Measurements from ENCODE around the gene AUNIP. TPM values are rescaled to one million over a fixed set of nuclear protein-coding genes. Genes with fewer than 3 reads are reported as not detected.

Gene AUNIP
- total RNA-seq, 4 donors from 2014 or later: 0.26 to 0.89 (median 0.49) TPM; not detected in 1

DNA sequence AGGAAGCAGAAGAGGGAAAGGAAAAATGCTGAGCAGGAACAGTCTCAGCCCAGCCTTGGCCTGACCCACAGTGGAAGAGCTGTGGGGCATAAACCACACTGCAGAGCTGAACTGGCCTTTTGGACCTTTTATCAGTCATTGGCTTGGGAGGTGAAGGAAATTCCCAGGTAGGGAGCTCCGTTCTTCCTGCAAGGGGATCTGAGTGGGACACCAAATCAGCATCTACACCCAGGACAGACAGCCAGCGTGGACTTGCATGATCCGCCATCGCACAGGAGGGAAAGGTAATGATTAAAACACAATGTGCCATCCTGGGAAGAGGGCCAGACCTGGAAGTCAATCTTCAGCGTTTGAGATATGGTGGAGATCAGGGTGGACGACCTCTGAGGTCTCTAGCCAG is 40.7 kb downstream of the AUNIP start:
- WGBS: 33% methylated on average over 6 of the region's 6 CpGs
- H3K4me1 ChIP-seq: peaks cover 31% of the 10 kb centered on the region
- no peak for DNase-seq (ENCODE audit: low spot score in 2 of 2)

DNA sequence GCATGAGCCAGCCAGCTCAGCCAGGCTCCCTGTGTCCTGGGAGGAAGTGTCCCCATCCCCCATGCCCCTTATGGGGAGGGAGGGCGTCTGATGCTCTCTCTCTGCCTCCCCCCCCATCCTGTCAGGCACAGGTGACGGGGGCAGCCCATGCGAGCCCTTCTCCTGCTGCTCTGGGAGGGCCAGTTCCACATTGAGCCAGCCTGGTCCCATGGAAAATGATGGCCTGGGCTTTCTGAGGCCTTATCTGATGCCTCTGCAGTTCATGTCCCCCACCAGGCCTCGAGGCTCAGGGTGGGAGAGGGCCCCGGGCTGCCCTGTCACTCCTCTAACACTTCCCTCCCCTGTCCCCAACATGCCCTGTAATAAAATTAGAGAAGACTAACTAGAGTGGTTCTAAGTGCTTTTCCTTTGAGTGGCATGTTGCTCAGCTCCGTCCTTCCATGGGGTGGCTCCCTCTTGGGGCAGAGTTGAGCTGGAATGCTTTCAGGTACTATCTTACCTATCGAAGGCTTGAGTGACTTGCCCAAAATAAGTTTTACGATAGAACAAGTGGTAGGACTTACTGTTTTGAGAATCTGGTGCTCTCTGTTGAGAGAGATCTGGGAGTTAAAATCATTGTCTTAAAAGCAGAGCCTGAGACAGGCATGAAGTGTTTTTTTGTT is 41.3 kb downstream of the AUNIP start:
- H3K4me3 ChIP-seq: no peak overlapping the region
- TF ChIP-seq EP300 (IDR thresholded peaks at IDR 0.05) (no peak), POLR2A (IDR thresholded peaks at IDR 0.05) (no peak), CTCF (IDR thresholded peaks at IDR 0.05) (no peak), POLR2AphosphoS5 (IDR thresholded peaks at IDR 0.05) (no peak)
- H3K36me3 ChIP-seq: peaks cover 38% of the 10 kb centered on the region
- 46% methylated on average over 7 of the region's 8 CpGs for WGBS
- DNase-seq (ENCODE audit: low spot score in 2 of 2): no peak
- H3K27me3 ChIP-seq: no peaks in the 10 kb centered on the region
- no peaks in the 10 kb centered on the region for H3K9me3 ChIP-seq
- H3K4me1 ChIP-seq: peaks cover 31% of the 10 kb centered on the region
- peak overlapping the region; percentile 93 for H3K27ac ChIP-seq

More for the DNA sequence above, 40.7 kb downstream of the AUNIP start:
- Histone ChIP-seq H3K36me3 (peaks cover 34% of the 10 kb centered on the region), H3K4me3 (peak overlapping the region; percentile 77), H3K9me3 (no peaks in the 10 kb centered on the region), H3K27me3 (no peaks in the 10 kb centered on the region), H3K27ac (peak overlapping the region; percentile 93)
- no peak for TF ChIP-seq POLR2AphosphoS5 (IDR thresholded peaks at IDR 0.05)
- TF ChIP-seq CTCF (IDR thresholded peaks at IDR 0.05): no peak
- TF ChIP-seq POLR2A (IDR thresholded peaks at IDR 0.05): no peak
- no peak for TF ChIP-seq EP300 (IDR thresholded peaks at IDR 0.05)

- TF ChIP-seq CTCF (IDR thresholded peaks at IDR 0.05): no peak
- no peak for TF ChIP-seq POLR2A (IDR thresholded peaks at IDR 0.05)
- no peak for TF ChIP-seq EP300 (IDR thresholded peaks at IDR 0.05)
- TF ChIP-seq POLR2AphosphoS5 (IDR thresholded peaks at IDR 0.05): no peak
- Histone ChIP-seq H3K9me3 (no peaks in the 10 kb centered on the region), H3K27ac (no peak overlapping the region), H3K4me3 (no peak overlapping the region), H3K36me3 (peaks cover 50% of the 10 kb centered on the region), H3K4me1 (peaks cover 20% of the 10 kb centered on the region), H3K27me3 (no peaks in the 10 kb centered on the region)
- WGBS: 92% methylated on average over 13 of the region's 15 CpGs
- peak in 1 of 2 donors; percentile 78 for DNase-seq (ENCODE audit: low spot score in 2 of 2)
Observed at GRCh38 chr1:25816112-25816718, 43.0 kb downstream of the AUNIP start.

DNA sequence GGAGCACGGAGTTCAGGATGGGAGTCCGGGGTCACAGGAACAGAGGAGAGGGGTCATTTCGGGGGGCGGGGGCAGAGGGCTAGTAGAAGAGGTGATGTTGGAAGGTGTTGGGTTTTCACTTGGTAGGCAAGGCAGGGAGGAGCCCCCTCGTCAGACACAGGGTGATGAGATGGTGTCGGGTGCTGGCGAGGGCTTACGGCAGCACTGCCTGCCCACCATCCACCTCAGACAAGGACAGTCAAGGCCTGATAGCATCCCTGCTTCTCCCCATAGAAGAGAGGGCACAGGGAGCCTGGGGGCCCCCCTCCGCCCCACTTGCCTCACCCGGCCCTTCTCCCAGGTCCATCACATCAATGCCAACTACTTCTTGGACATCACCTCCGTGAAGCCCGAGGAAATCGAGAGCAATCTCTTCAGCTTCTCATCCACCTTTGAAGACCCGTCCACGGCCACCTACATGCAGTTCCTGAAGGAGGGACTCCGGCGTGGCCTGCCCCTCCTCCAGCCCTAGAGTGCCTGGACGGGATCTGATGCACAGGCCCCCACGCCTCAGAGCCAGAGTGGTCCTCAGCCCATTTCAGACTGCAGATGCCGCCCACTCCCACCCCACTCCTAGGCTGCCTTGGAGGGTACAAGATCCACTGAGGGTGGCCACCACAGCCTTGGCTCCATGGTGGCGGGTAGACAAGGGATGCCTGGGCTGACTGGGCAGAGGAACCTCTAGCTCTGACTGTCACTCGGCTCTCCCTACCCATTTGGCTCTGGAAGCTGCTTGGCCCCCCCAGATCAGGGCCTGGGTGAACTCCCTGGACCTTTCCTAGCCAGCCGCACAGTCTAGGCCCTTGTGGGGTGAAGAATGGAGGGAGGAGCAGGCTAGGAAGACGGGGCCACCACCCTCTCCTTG is 43.8 kb downstream of the AUNIP start:
- H3K27ac ChIP-seq: no peak overlapping the region
- 85% methylated on average over 21 of the region's 24 CpGs for WGBS
- no peak for DNase-seq (ENCODE audit: low spot score in 2 of 2)
- no peak overlapping the region for H3K4me3 ChIP-seq
- H3K36me3 ChIP-seq: peaks cover 50% of the 10 kb centered on the region
- TF ChIP-seq EP300 (IDR thresholded peaks at IDR 0.05) (no peak), POLR2A (IDR thresholded peaks at IDR 0.05) (no peak), POLR2AphosphoS5 (IDR thresholded peaks at IDR 0.05) (no peak), CTCF (IDR thresholded peaks at IDR 0.05) (no peak)
- no peaks in the 10 kb centered on the region for H3K9me3 ChIP-seq
- no peaks in the 10 kb centered on the region for H3K27me3 ChIP-seq
- peaks cover 18% of the 10 kb centered on the region for H3K4me1 ChIP-seq
